A172 (cell line): Measurements from ENCODE around the gene RGS10. TPM values are rescaled to one million over a fixed set of nuclear protein-coding genes. Genes with fewer than 3 reads are reported as not detected.
A peak's percentile ranks its signal among the peaks of the same experiment; 100 is the strongest.

ENCODE experiments used
- DNase-seq: peaks from one replicate; pipeline ENCODE4 v3.0.0-alpha.2; 2015; ENCODE audit warnings: low spot score
- total RNA-seq: library from RNA; depleted of rRNA; stranded (reverse); fragments of >200 nt; shearing (Covaris generic); gene quantifications from 2 replicates; pipeline ENCODE4 v1.2.3, GENCODE V29; 2014

RGS10 gene
- total RNA-seq, 1 experiment from 2014 or later, result 106 TPM

DNA sequence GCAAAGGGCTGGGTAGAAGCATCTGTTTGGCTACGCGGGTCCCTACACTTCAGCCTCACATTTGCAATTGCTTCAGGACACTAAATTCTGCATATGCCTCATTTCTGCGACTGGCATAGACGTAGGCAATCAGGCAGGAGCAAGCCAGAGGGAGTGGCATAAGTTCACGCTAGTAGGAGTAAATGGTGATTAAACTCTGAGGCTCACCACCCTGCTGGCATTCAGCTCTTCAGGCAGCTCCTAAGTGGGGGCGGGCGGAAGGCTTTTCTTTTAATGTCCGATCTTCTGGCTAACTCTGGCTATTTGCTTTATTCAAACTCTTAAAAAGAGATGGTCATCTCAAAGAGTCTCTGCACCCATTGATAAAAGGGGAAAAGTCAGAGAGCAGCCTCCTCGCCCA lies 45.3 kb downstream of the RGS10 start:
- no peak for DNase-seq

DNA sequence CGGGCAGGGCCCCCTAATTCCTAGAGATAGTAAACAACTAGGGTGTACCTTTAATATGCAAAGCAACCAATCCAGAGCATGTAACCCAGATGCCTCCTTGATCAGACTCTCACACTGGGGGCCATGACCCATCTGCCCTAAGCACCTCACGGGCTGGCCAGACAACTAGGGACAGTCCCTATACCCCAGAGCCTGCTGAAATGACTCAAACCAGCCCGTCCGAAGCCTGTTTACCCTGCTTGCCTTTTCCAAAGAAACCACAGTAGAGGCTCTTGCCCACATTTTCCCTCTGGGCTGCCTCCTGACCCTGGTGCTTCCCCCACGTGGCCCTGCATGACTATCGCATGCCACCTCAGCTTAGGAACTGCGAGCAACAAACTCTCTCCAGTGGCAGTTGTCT lies 46.2 kb downstream of the RGS10 start:
- no peak for DNase-seq

DNA sequence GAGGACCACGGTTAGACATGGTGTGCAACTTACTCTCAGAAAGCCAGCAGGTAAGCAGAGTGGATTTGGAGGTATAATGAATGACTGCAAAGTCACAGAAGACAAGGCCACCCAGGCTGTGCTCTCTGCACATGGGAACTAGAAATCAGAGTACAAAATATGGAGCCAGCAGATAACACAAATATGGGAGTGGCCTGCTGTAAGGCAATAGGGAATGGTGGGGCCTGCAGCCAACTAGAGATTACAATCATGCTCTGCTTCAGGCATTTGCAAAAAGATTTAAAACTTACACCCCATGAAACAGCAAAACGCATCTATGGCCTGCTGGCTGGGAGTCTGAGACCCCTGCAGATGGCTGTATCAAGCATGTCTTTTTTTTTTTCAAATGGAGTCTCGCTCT lies 47.0 kb downstream of the RGS10 start:
- DNase-seq, result no peak

DNA sequence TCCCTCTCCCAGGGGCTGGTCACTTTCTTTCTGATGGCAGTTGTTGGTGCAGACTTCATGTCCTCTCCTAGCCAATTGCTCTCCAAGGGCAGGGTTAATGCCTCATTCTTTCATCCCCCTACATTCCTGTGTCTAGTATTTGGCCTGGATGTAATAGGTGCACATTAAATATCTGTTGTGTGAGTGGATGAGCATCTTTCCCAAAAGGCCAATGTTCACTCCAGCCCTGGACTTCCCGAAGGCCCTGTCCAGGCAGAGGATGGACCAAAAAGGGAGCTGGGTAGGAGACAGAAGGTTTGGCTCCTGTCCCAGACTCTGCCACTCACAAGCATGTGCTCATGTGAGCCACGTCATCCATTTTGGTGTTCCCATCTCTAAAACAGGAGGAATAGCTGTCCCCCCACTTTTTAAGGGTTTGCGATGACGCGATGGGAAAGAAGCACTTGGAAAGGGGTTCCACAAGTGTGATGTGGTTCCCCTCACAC lies 47.5 kb downstream of the RGS10 start:
- peak; percentile 8 for DNase-seq

DNA sequence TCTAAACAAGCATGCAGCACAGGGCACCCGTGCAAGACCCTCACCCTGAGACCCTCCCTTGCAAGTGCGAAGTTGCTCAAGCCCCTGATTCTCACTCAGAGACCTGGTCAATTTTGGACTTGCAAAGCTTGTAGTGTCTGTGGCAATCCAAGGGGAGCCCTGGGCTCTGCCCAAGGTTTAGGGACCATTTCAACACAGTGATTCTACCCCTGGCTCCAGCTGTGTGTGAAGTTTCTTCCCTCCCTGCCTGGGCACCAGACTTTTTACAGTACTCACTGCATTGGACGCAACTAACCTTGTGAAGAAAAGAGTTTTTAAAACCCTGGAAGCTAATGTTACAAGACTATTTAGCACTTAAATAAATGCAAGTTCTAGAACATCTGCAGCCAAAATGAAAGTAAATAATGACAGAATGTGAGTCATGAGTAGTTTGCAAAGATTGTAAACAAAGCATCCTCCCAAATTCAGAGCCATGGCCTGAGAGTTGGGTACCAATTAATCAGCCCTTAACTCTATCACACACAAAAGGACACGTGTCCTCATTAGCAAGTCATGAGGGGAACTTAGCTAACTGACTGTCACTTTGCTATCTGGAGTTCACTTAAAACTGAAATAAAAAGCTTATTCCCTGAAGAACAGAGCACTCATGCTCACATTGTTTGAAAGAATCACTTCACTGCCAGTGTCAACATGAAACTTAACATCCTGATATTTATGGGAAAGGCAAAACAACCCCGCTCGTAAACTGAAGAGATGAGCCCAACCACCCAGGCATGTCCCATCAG lies 48.1 kb downstream of the RGS10 start:
- DNase-seq, result no peak

DNA sequence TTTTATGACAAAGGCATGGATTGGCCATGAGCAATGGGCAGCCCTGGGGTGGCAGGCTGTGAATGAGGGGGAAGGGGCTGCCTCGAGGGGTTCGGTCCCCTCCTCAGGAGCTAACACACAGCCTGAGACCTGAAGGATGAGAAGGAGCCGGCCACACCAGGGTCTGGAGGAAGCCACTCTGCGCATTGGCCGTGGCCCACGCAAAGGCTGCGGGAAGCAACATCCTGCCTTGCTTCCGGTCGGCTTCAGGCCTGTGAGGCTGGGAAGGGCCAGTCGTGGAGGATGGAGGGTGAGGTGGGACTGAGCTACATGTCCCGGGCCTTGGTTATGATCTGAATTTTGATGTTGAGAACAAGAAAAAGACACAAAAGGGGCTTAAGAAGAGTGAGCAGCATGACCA lies 49.4 kb downstream of the RGS10 start:
- DNase-seq, result no peak

DNA sequence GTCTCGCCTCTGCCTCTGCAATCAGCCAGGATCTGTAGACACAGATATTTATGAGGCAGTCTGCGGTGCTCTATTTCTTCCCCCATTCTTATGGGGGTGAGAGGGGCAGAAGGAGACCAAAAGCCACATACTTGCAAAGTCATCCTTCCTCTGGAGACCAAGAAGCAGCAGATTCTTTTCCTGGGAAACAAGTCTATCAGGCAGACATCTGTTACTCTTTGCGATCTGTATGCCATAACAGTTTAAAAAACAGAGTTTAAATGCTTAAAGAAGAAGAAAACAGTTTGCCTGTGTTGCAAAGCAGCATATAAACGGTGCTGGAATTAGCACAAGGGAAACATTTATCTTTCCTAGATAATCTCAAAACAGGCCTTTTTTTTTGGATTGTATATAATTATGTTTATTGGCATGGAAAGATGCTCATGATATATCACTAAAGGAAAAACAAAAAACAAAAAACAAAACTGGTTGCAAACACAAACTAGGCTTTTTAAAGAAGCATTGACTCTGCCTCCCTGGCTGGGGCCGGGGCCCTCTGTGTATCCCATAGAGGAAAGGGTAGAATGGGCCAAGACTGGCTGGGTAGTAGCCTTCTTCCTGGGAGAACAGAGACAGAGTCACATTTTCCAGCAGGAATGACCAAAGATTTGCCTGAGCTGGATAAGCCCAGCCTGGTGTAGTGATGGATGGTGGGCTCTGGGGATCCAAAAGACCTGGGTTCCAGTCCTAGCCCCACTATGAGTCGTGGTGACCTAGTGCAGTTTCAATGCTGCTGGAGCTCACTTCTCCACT lies 50.4 kb downstream of the RGS10 start:
- no peak for DNase-seq

DNA sequence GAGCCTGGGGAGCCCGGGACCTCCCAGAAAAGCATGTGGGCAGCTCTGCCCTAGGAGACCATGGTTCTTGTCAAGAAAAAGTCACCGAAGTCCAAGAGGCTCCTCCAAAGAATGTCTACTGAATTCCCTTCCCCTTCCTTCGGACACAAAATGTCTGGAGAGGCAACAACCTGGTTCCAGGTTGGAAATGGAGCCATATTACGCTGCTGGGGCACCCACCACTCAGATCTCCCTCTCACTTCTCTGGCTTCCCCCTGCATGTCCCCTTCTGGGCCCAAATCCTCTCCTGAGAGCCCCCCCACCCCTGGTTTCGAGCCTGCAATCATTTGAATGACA lies 52.6 kb downstream of the RGS10 start:
- no peak for DNase-seq

DNA sequence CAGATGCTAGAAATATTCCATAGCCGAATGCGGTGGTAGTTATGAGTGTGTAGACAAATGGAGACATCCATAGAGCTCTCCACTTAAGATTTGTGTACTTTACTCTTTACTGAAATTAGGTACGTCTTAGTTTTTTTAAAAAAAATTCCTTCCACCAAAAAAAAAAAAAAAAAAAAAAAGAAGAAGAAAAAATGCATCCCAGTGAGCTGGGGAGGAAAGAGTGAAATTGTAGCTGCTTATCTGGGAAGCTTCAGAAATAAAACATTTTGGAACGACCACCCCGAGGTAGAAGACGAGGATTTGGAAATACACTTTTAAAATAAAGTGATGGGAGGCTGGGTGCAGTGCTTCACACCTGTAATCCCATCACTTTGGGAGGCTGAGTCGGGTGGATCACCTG lies 53.8 kb downstream of the RGS10 start:
- DNase-seq, result no peak

DNA sequence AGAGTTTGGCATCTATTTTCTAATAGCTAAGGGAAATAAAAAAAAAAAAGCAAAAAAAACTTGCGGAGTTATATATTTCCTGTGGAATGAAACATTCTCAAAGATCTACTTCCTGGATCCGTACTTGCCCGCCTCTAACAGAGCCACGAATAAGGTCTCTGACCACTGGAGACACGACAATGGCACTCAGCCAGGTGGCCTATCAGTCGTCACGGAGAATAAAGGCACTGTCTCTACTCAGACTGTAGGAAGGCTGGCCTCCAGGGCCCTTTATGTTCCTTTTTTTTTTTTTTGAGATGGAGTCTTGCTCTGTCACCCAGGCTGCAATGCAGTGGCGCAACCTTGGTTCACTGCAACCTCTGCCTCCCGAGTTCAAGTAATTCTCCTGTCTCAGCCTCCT lies 58.7 kb downstream of the RGS10 start:
- DNase-seq, result no peak

DNA sequence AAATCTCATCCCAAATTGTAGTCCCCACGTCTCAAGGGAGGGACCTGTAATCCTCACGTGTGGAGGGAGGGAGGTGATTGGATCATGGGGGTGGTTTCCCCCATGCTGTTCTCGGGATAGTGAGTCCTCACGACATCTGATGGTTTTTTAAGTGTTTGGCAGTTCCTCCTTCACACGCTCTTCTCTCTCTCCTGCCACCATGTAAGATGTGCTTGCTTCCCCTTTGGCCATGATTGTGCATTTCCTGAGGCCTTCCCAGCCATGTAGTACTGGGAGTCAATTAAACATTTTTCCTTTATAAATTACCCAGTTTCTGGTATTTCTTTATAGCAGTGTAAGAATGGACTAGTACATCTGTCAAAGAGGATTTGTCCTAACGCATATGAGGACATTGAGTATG lies 59.5 kb downstream of the RGS10 start:
- DNase-seq, result no peak

DNA sequence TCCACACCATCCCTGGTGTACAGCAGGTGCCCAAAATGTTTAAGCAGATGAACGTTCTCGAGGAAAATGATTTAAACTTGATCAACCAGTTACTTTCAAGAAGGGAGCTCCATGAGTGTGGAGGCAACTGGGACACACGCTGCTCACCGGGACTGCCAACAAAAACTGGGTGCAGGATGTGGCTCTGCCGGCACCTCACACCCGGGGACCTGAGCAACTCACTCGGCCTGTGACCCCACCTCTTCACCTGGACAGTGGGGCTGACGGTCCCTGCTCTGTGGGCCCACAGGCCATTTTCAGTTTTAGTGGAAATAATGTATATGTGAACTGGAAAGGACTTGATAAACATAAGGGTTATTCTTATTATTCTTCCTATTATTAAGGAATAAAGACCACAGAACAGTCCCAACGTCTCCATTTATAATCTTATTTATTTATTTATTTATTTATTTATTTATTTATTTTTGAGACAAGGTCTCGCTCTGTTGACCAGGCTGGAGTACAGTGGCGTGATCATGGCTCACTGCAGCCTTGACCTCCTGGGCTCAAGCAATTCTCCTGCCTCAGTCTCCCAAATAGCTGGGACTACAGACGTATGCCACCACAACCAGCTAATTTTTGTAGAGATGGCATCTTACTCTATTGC lies 60.6 kb downstream of the RGS10 start:
- DNase-seq, result no peak

DNA sequence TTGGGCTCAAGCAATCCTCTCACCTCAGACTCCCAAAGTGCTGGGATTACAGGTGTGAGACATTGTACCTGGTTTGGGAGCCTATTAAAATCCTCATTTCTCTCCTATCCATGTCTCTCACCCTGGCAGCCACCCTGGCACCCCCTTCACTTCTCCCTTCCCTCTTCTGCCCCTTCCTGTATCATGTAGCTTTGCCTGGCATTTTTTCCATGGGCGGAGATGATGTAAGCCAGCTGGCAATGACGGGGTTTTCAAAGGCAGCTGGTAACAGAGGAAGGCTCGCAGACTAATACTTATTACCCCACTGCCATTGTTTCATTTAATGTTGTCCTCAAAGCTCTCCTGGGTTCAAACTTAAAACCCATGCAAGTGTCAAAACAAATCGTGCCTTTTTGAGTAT lies 61.9 kb downstream of the RGS10 start:
- peak; percentile 22 for DNase-seq

DNA sequence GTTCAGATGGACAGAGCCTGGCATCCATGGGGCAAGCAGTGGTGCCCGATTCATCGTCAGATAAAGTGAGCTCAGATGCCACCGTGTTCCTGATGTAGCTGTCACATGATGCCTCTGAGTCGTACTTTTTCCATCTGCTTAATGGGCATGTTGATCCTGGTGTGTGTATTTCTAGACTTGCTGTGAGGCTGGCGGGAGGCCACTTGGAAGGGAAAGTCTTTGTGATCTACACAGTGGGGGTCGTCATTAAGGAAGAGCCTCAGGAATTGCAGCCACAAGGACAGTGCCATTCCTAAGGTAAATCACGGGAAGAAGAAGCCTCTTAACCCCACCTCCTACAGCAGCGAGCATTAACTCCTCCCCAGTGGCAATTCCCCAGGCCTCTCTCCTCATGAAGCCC lies 63.0 kb downstream of the RGS10 start:
- peak; percentile 14 for DNase-seq

DNA sequence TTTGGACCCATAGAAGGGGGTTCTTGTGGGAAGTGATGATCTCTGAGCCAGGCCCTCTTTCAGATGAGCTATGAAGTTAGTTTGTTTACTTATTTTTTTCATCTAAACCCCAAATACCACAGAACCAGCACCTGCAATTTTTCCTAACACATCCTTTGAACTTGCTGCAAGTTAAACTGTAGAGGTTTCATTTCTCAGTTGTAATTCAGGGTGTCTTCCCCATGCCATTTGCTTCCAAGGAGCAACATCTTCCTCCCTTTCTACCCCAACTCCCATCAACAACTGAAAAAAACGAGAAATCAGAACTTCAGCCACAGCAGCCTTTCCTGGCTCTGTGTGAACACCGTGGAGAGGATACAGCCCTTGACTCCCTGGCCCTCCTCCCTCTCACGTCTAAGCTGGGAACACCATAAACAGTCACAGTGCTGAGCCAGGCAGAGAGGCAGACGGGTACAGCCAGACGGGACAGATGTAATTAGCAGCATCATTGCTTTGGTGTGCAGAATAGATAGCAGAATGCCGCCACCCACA lies 63.6 kb downstream of the RGS10 start:
- no peak for DNase-seq

DNA sequence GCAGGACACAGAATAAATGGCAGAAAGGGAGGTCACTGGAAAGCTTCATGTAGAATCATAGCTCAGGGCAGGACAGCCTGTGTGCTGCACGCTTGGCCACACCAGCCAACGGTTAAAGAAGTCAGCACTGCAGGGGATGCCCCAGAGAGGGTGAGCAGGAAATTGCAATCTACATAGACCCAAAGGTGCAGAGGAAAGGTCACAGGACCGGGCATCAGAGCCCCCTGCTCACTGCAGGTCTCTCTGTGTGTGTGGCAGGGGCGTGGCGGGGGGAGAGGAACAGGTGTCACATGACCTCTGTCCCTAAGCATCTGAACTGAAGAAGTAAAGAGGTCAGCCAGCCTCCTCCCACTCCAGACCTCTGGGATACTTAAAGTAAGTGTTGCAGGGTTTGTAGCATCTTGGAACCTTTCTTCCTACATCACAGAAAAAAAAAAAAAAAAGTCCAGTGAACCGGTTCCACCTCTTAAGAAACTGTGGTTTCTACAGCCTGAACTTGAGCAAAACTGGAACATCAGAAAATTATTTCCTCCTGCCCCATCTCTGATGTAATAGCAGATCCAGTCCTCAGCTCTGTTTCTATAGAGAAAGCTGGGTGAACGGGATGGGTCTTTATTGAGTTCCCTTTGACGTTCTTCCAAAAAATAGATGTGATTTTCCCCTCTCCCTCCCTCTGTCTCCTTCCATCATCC lies 64.3 kb downstream of the RGS10 start:
- DNase-seq, result no peak

DNA sequence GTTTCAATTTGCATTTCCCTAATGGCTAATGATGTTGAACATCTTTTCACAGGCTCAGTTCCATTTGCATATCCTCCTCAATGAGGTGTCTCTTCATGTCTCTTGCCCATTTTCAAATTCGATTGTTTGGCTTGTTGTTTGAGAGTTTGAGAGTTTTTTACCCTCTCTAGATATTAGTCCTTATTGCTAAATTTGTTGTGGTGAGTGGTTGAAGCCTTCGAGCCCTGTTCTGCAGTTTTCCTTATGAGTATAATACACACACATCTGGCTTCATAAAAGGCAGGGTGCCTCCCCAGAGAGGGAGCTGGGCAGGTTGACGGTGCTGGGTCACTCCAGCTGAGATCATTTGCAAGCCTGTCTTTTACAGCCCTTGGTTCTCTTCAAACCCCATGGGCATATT lies 65.1 kb downstream of the RGS10 start:
- no peak for DNase-seq

DNA sequence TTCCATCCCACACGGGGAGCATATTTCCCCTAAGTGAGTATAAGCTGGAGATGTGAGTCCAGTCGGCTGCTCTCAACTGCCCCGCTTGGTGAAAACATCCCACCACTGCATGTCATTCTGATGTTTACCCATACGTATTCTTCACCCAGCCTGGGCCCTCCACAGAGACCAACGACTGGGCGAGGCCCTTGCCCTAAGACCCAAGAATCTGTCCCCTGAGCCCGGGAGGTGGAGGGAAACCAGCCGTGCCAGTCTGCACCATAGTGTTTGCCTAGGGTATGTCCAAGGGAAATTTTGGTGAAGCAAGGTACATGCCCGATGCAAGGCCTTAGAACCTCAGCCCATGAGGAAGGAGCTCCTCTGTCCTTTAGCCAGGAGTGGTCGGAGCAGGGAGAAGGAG lies 67.9 kb downstream of the RGS10 start:
- DNase-seq, result no peak

DNA sequence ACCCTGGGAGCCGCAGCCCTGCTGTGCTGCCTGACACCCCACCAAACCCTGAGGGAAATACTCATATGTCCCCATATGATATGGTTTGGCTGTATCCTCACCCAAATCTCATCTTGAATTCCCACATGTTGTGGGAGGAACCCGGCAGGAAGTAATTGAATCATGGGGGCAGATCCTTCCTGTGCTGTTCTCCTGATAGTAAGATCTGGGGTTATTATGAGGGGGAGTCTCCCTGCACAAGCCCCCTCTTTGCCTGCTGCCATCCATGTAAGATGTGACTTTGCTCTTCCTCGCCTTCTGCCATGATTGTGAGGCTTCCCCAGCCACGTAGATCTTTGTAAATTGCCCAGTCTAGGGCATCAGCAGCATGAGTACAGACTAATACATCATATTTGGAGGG lies 68.7 kb downstream of the RGS10 start:
- no peak for DNase-seq

DNA sequence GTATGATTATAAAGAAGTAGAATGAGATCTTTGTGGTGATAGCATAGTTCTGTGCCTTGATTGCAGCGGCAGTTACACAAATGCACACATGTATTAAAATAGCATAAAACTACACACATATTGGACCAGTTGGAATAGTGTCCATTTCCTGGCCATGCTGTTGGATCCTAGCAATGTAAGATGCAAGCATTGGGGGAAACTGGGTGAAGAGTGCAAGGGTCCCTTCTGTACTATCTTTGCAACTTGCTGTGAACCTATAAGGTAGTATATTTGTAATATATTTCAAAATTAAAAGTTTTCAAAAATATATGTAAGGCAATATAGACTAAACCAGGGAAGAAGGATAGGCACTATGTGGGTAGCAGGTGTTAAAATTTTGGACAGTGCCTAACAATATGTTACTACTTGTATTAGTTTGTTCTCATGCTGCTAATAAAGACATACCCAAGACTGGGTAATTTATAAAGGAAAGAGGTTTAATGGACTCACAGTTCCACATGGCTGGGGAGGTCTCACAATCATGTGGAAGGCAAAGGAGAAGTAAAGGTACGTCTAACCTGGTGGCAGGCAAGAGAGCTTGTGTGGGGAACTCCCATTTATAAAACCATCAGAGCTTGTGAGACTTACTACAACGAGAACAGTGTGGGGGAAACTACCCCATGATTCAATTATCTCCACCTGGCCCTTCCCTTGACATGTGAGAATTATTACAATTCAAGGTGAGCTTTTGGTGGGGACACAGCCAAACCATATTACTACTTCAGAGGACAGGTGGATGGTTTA lies 71.4 kb downstream of the RGS10 start:
- no peak for DNase-seq

DNA sequence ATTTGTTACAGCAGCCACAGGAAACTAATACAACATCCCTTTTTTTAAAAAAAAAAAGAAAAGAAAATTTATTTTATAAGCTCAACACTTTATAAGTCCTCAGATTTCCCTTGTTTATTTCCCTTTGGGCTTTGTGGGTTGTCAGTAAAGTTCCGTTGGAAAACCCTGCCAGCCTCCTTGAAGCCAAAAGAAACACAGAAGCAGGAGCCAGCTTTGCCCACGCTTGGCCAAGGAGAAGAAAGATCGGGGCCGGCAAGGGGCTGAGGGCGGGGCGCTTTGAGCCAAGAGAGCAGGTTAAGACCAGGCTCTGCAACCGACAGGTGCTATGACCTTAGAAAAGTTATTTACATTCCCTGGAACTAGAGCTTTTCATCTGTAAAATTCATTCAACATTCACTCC lies 72.7 kb downstream of the RGS10 start:
- DNase-seq, result no peak
